Activated CD4-positive, alpha-beta T cell treated with anti-CD3 and anti-CD28 coated beads for 36 hours (primary cell): ENCODE results near the gene MCRIP1. TPM values are rescaled to one million over a fixed set of nuclear protein-coding genes. Genes with fewer than 3 reads are reported as not detected.
A peak's percentile ranks its signal among the peaks of the same experiment; 100 is the strongest.

Source experiments
- ATAC-seq: fragments of 200-7000 bp; cut with Tn5 transposase; one replicate; pipeline ENCODE4 v1.10.0; 2021; ENCODE audit warnings: mild to moderate bottlenecking, moderate library complexity
- CTCF ChIA-PET: fragments of 350-600 bp; sonication (Branson Sonifier 250); formaldehyde crosslinking; loops from one replicate; lab custom pipeline; 2021; ENCODE audit warnings: antibody characterized with exemption; lab: Charles Lee
- POLR2A ChIA-PET: fragments of 350-600 bp; sonication (Branson Sonifier 250); formaldehyde crosslinking; loops from one replicate; lab custom pipeline; 2021; ENCODE audit warnings: antibody characterized with exemption, inconsistent platforms; lab: Charles Lee
- DNase-seq: peaks from one replicate; pipeline ENCODE4 v3.0.0-alpha.2; 2020
- H3K27ac Mint-ChIP-seq: one replicate; pipeline ENCODE4 v1.8.0; 2021; ENCODE audit warnings: mixed read lengths
- H3K27me3 Mint-ChIP-seq: one replicate; pipeline ENCODE4 v1.8.0; 2021; ENCODE audit warnings: mixed read lengths
- H3K36me3 Mint-ChIP-seq: one replicate; pipeline ENCODE4 v1.8.0; 2021; ENCODE audit warnings: low read depth, mixed read lengths
- H3K4me1 Mint-ChIP-seq: one replicate; pipeline ENCODE4 v1.8.0; 2021; ENCODE audit warnings: mixed read lengths
- H3K4me3 Mint-ChIP-seq: one replicate; pipeline ENCODE4 v1.8.0; 2021; ENCODE audit warnings: mild to moderate bottlenecking, moderate library complexity, mixed read lengths
- H3K9me3 Mint-ChIP-seq: one replicate; pipeline ENCODE4 v1.8.0; 2021; ENCODE audit warnings: low read depth, mixed read lengths
- intact Hi-C, 2 experiments: fragments of 100-400 bp; cut with DNase I in 1 of 2; cut with micrococcal nuclease in 1 of 2; formaldehyde crosslinking; loops; one replicate each; pipeline versions ENCODE4 v1.14.2 to v1.15.1; 2022 to 2024; cut with DNase I, micrococcal nuclease
- total RNA-seq, 2 experiments: library from RNA; stranded (reverse); gene quantifications; one replicate each; pipeline ENCODE4 v1.2.3, GENCODE V29; 2021

MCRIP1 gene
- total RNA-seq, 2 experiments from 2014 or later, result 45.8 to 50.4 TPM

DNA sequence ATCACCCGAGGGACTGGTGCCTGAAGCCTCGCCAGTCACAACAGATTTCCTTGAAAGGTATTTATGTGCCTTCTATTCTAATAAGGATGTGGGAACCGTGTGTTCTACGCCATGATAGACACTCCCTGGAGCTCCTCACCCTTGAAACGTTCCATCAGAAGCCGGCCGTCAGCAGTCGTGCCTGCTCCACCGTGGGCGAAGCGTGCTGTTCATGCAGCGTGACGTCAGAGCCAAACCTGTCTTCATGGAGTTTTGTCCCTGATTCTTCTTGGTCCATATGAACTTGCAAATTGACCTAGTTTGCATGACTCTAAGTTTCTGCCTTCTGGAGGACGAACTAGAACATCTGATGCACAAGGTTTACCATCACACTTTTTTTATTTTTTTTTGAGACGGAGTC, 6.2 kb upstream of the MCRIP1 start:
- peaks cover 10% of the 10 kb centered on the region for H3K36me3 Mint-ChIP-seq
- H3K9me3 Mint-ChIP-seq, result no peaks in the 10 kb centered on the region
- ChIA-PET CTCF (no interaction called here), POLR2A (no interaction called here)
- no peaks in the 10 kb centered on the region for H3K27me3 Mint-ChIP-seq
- ATAC-seq (no peak), DNase-seq (no peak)
- peaks cover 2% of the 10 kb centered on the region for H3K4me1 Mint-ChIP-seq
- no peak overlapping the region for H3K4me3 Mint-ChIP-seq
- intact Hi-C loops, result no loop called here
- H3K27ac Mint-ChIP-seq, result no peak overlapping the region

DNA sequence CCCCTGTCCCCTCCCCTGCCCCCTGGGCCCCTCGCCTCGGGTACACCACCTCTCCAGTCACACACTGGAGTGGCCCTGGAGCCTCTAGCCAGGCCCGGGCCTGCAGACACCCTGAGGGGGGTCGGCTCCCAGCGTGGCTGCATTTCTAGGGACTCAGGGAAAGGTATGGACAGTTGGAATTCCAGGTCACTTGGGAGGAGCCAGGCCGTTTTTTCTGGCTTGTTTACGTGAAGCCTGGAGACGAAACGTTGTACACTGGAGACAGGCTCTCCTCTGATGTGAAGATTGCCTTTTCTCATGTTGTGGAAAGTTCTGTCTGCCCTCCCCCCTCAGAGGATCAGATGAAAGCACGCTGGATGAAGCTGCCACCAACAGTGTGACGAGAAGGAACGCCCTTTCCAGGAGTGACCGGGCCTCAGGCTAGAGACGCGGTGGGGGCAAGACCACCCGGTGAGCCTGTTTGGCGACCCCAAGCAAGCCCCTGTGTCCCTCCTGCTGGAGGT, 5.7 kb upstream of the MCRIP1 start:
- H3K36me3 Mint-ChIP-seq, result peaks cover 8% of the 10 kb centered on the region
- H3K27me3 Mint-ChIP-seq, result no peaks in the 10 kb centered on the region
- no peaks in the 10 kb centered on the region for H3K9me3 Mint-ChIP-seq
- no peak overlapping the region for H3K27ac Mint-ChIP-seq
- POLR2A ChIA-PET, result no interaction called here
- CTCF ChIA-PET, result no interaction called here
- H3K4me1 Mint-ChIP-seq, result peaks cover 2% of the 10 kb centered on the region
- H3K4me3 Mint-ChIP-seq, result no peak overlapping the region
- no peak for ATAC-seq
- intact Hi-C loops, result no loop called here
- DNase-seq, result no peak

DNA sequence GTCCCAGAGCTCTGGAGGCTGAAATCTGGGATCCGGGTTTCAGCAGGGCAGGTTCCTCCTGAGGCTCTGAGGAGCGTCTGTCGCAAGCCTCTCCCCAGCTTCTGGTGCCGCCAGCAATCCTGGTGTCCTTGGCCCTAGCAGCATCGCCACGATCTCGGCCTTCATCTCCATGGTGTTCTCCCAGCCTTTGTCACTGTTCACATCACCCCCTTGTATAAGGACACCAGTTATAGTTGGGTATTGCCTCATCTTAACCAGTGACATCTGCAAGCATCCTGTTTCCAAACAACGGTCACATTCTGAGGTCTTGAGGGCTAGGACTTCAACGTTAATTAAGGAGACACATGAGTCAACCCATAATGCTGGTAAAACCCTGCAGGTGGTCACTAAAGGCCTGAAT, 4.5 kb upstream of the MCRIP1 start:
- POLR2A ChIA-PET, result no interaction called here
- Mint-ChIP-seq H3K27me3 (no peaks in the 10 kb centered on the region), H3K27ac (no peak overlapping the region), H3K4me1 (peaks cover 2% of the 10 kb centered on the region), H3K36me3 (no peaks in the 10 kb centered on the region), H3K9me3 (no peaks in the 10 kb centered on the region), H3K4me3 (no peak overlapping the region)
- no peak for DNase-seq
- ATAC-seq, result no peak
- intact Hi-C loops, result no loop called here
- CTCF ChIA-PET, result no interaction called here

DNA sequence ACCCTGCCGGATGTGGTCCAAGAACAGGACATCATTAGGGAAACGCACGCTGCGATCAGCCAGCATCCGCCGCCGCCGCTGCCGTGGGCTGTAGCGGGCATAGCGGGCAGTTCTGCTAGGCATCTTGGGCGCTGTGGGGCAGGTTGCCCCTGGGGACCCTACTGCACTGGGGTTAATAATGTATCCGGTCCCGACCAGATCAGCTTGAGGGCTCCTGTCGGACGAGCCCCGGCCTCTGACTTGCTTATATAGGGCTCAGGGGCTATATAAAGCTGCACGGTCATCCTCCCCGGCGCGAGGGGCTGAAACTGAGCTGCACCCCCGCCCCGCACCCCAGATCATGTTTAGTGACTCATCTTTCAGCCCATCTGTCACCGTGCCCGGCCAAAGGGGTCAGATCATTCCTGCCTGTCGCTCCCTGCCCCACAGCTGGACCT, 1.8 kb upstream of the MCRIP1 start, which contains the start of gene PPP1R27:
Gene PPP1R27, minus strand, starts transcription at position 220 of the 437 bp plus-strand sequence. Its CDS starts 97 bp downstream, at position 123.
- Mint-ChIP-seq H3K4me3 (peak within 1 kb of the TSS; percentile 84), H3K4me1 (peaks cover 17% of the 10 kb centered on the region), H3K27ac (peak within 1 kb of the TSS; percentile 85), H3K27me3 (no peaks in the 10 kb centered on the region), H3K36me3 (peaks cover 4% of the 10 kb centered on the region), H3K9me3 (no peaks in the 10 kb centered on the region)
- ChIA-PET CTCF (no interaction called here), POLR2A (no interaction called here)
- intact Hi-C loops, result loop anchor here in 1 of 2 experiments (5.0 kb wide), 1 partner anchor 102 kb away; the partner anchor contains the start of gene PYCR1
- no peak for ATAC-seq
- no peak for DNase-seq

DNA sequence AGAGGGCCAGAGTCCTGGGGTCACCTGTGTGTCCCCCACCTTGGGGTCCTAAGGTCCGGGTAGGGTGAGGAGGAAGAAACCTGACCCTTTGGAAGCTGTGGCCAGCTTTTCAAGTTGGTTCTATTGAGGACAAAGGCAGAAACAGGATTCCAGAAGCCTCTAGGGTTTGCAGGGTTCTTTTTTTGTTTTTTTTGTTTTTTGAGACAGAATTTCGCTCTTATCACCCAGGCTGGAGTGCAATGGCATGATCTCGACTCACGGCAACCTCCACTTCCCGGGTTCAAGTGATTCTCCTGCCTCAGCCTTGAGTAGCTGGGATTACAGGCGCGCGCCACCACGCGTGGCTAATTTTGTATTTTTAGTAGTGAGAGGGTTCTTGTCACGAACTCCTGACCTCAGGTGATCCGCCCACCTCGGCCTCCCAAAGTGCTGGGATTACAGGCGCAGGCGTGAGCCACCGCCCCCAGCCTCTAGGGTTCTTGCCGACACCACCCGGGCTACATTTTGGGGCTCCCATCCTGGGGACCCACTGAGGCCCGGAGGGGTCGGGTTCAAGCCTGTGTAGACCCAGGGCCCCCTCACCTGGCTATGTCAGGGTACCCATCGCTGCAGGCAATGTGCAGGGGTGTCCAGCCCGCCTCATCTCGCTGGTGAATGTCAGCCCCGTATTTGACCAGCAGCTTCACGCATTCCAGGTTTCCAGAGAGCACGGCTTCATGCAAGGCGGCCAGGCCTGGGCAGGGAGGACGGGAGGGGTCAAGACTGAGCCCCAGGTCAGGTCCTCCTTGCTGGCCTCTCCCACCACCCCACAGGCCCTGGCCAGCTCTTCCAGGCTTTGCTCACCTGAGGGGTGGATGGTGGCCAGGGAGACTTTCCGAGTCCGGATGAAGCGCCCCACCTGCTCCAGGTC, 1.1 kb upstream of the MCRIP1 start:
- Mint-ChIP-seq H3K4me1 (peaks cover 17% of the 10 kb centered on the region), H3K27ac (peak overlapping the region; percentile 85), H3K9me3 (no peaks in the 10 kb centered on the region), H3K27me3 (no peaks in the 10 kb centered on the region), H3K36me3 (peaks cover 4% of the 10 kb centered on the region), H3K4me3 (peak overlapping the region; percentile 84)
- DNase-seq, result no peak
- ChIA-PET POLR2A (interaction anchor here (1.1 to 1.7 kb wide), 2 partner anchors 16 to 39 kb away, joined by 3 to 6 read pairs; no protein-coding TSS in a partner anchor), CTCF (interaction anchor here (0.6 to 1.0 kb wide), 2 partner anchors 104 to 167 kb away, joined by 3 read pairs; no protein-coding TSS in a partner anchor)
- ATAC-seq, result no peak
- intact Hi-C loops, result loop anchor here (1.0 to 5.0 kb wide), 21 partner anchors 26 to 539 kb away; partner anchors contain the start of genes ALYREF (in 1 of the 2), ANAPC11 (in 1 of the 2), ARHGDIA (in 1 of the 2) and ARL16 (in 1 of the 2)

DNA sequence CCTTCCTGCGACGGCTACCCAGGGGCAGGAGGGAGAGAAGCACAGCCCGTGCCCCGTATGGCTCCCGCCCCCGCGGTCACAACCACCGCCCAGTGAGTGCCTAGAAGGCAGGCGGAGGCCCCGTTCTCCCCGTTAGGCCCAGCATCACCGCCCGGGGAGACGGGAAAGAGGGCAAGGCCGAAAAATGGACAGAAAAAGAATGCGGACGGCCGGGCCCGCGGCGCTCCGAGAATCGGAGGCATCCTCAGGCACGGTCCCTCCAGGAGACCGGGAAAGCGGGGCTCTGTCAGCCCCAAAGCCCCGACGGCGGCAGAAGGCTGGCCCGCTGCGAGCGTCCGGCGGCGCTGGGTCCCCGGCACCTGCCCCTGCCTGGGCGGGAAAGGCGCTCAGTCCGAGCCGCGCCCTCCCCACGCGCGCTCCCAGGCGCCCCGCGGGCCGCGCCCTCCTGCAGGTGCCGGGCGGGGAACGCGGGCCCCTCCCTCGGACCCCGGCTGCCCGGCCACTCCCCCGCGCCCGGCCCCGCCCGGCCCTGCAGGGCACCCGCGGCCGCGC, 407 bp downstream of the MCRIP1 start:
- Mint-ChIP-seq H3K4me3 (peak overlapping the region; percentile 87), H3K27me3 (no peaks in the 10 kb centered on the region), H3K36me3 (peaks cover 4% of the 10 kb centered on the region), H3K27ac (peak overlapping the region; percentile 91), H3K9me3 (no peaks in the 10 kb centered on the region), H3K4me1 (peaks cover 17% of the 10 kb centered on the region)
- CTCF ChIA-PET, result no interaction called here
- intact Hi-C loops, result loop anchor here (1.0 to 5.0 kb wide), 24 partner anchors 28 to 609 kb away; partner anchors contain the start of genes P4HB (in 2 of the 2), ALYREF (in 1 of the 2), ANAPC11 (in 1 of the 2) and ARHGDIA (in 1 of the 2)
- DNase-seq (peak; percentile 76), ATAC-seq (peak; percentile 41)
- POLR2A ChIA-PET, result interaction anchor here (1.7 kb wide), 1 partner anchor 40 kb away, joined by 6 read pairs; no protein-coding TSS in a partner anchor

DNA sequence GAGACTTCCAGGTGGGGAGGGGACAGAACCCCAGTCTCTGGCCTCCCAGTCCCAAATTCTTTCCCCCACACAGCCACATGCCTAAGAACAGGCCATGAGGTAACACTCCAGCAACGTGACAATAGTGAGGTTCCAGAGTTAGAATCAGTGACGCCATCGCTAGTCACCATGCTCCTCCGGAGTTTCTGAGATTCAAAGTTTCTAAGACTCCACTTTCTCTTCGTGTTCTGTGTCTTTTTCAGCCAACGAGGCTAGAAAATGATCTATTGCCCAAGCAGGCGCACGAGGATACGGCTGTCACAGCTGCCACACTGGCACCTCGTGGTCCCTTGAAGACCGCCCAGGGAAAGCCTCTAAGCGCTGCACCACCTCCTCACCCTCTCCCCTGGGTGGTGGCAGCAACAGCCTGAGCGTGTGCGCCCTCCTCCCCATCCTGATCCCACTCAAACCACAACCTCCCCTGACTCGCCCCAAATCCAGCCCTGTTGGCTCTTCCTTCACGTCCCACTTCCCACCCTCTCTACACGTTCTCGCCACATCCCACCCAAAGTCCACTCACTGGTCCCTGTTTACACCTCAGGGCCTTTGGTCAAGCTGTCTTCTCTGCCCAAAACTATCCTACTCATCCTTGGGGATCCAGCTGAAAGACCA, 1.0 kb downstream of the MCRIP1 start:
- Mint-ChIP-seq H3K27me3 (no peaks in the 10 kb centered on the region), H3K9me3 (no peaks in the 10 kb centered on the region), H3K4me1 (peaks cover 17% of the 10 kb centered on the region), H3K36me3 (peaks cover 4% of the 10 kb centered on the region), H3K27ac (peak overlapping the region; percentile 91), H3K4me3 (peak overlapping the region; percentile 87)
- CTCF ChIA-PET, result no interaction called here
- ATAC-seq, result peak; percentile 58
- intact Hi-C loops, result loop anchor here (1.0 to 5.0 kb wide), 7 partner anchors 28 to 609 kb away; partner anchors contain the start of genes P4HB (in 1 of the 2) and PYCR1 (in 1 of the 2)
- POLR2A ChIA-PET, result no interaction called here
- DNase-seq, result peak; percentile 79

DNA sequence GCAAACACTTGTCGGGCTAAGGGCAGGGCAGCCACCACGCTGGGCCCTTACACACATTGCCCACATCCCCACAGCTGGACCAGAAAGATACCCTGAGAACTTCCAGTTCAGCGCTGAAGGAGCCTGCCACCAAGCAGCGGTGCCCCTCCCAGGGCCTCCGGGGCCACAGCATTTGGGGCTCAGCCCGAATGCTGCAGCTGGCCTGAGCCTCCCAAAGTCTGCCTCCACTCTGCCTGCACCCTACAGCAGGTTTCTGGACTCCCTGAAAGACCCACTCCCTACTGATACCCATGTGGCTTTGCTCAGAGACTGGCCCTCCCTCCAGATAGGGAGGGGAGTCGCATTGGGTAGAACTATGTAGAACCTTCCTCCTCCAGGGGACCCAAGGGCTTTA, 1.5 kb downstream of the MCRIP1 start:
- H3K4me1 Mint-ChIP-seq, result peaks cover 17% of the 10 kb centered on the region
- ChIA-PET POLR2A (interaction anchor here (0.6 kb wide), 2 partner anchors 52 to 191 kb away, joined by 3 read pairs; partner anchors contain the start of genes CENPX and LRRC45), CTCF (interaction anchor here (0.7 kb wide), 1 partner anchor 306 kb away, joined by 3 read pairs; no protein-coding TSS in a partner anchor)
- intact Hi-C loops, result loop anchor here in 1 of 2 experiments (5.0 kb wide), 1 partner anchor 106 kb away; the partner anchor contains the start of gene PYCR1
- H3K27ac Mint-ChIP-seq, result peak overlapping the region; percentile 91
- peak overlapping the region; percentile 87 for H3K4me3 Mint-ChIP-seq
- H3K27me3 Mint-ChIP-seq, result no peaks in the 10 kb centered on the region
- H3K36me3 Mint-ChIP-seq, result peaks cover 4% of the 10 kb centered on the region
- no peaks in the 10 kb centered on the region for H3K9me3 Mint-ChIP-seq
- ATAC-seq (peak; percentile 11), DNase-seq (peak; percentile 42)

DNA sequence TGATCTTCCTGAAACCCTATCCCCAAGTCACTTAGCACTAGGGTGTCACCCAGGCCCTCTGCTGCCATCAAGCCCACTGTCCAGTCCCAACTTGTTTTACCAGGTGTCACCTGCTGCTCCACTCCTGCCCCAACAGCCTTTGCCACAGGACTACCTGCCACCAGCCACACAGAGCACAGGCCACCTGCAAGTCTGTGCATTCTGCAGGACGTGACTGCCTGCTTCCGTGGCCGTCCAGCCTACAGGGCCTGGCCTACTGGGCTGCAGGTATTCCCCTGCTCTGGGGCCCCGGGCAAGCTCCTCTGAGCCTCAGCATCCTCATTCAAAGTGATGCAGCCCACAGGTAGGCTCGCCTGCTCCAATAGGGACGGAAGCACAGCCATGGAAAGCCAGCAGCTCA, 3.2 kb downstream of the MCRIP1 start:
- H3K4me1 Mint-ChIP-seq, result peaks cover 17% of the 10 kb centered on the region
- H3K27me3 Mint-ChIP-seq, result no peaks in the 10 kb centered on the region
- peaks cover 4% of the 10 kb centered on the region for H3K36me3 Mint-ChIP-seq
- ChIA-PET CTCF (no interaction called here), POLR2A (no interaction called here)
- H3K27ac Mint-ChIP-seq, result no peak overlapping the region
- no peaks in the 10 kb centered on the region for H3K9me3 Mint-ChIP-seq
- ATAC-seq (no peak), DNase-seq (no peak)
- no peak overlapping the region for H3K4me3 Mint-ChIP-seq
- intact Hi-C loops, result loop anchor here in 1 of 2 experiments (5.0 kb wide), 1 partner anchor 107 kb away; the partner anchor contains the start of gene PYCR1

DNA sequence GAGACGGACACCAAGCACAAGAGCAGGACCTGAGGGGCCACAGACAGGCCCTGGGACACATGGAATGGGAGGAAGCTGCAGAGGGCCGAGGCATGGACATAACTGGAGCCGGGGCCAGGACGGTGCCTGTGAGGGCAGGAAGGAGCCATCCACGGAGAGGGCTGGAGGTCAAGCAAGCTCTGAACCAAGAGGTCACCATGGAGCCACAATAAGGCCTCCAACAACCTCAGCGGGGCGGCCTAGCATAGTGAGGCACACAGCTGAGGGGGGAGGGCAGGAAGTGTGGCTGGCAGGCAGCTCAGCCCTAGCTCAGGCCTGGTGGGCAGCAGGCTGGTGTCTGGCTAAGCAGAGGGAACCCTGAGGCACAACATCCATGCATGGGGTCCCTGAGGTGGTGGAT, 4.4 kb downstream of the MCRIP1 start:
- Mint-ChIP-seq H3K27me3 (no peaks in the 10 kb centered on the region), H3K27ac (no peak overlapping the region), H3K36me3 (peaks cover 4% of the 10 kb centered on the region), H3K4me3 (no peak overlapping the region), H3K9me3 (no peaks in the 10 kb centered on the region), H3K4me1 (peaks cover 15% of the 10 kb centered on the region)
- DNase-seq (no peak), ATAC-seq (no peak)
- POLR2A ChIA-PET, result no interaction called here
- CTCF ChIA-PET, result no interaction called here
- intact Hi-C loops, result no loop called here
